C4-2B (cell line): Measurements from ENCODE around the gene TRERF1.

ENCODE experiments used
- ZFX ChIP-seq: fragments of 450-650 bp; IDR thresholded peaks from 2 replicates; pipeline ENCODE4 v1.6.1; 2017
- TF ChIP-seq, protein P1 (sequence below): fragments of 450-650 bp; conservative IDR thresholded peaks from 2 replicates; pipeline ENCODE4 v1.5.1; 2017; ENCODE audit warnings: mild to moderate bottlenecking

DNA sequence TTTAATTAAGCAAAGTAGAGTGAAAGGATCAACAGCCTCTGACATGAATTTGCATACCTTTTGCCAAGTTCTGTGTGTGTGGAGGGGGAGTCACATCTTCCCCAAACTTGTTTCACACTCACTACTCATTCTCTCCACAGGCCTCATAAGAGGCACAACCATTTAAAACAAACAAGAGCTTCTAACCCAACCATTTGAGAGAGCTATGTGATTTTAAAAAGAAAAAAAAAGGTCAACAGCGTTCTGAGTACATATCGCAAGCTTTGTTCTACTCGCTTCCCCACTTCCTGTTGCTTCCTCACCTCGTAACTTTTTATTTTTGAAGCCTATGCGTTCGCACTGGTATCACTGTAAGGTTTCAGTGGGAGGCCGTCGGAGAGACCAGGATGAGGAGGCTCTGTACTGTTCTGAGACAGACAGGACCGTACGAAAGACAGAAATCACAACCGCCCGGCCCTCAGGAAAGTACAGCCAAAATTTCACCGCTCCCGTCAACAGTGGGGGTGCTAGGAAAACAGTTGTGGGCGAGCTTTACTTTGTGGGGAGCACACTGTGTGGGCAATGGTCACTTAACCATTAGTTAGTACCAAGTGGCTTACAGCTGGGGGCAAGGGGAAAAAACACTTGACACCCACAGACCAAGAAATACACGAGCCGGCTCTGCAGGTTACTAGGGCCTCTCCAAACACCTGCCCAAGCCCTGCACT, 61.3 kb downstream of the TRERF1 start:
- TF ChIP-seq, protein P1, sequence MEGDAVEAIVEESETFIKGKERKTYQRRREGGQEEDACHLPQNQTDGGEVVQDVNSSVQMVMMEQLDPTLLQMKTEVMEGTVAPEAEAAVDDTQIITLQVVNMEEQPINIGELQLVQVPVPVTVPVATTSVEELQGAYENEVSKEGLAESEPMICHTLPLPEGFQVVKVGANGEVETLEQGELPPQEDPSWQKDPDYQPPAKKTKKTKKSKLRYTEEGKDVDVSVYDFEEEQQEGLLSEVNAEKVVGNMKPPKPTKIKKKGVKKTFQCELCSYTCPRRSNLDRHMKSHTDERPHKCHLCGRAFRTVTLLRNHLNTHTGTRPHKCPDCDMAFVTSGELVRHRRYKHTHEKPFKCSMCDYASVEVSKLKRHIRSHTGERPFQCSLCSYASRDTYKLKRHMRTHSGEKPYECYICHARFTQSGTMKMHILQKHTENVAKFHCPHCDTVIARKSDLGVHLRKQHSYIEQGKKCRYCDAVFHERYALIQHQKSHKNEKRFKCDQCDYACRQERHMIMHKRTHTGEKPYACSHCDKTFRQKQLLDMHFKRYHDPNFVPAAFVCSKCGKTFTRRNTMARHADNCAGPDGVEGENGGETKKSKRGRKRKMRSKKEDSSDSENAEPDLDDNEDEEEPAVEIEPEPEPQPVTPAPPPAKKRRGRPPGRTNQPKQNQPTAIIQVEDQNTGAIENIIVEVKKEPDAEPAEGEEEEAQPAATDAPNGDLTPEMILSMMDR: no peak
- TF ChIP-seq ZFX: no peak
